ENCODE measurements around the gene LRRTM4. TPM values are rescaled to one million over a fixed set of nuclear protein-coding genes. Genes with fewer than 3 reads are reported as not detected.

LRRTM4 gene
- total RNA-seq: not detected in 2 replicates

GRCh38 chr2:77521931-77522470 lies at the start of gene LRRTM4:
Gene LRRTM4, minus strand, starts transcription at chr2:77522376.

All from pericardium fibroblast (primary cell).